Transverse colon (tissue), 4 donors: Measurements from ENCODE around the gene MRPL48.

Source experiments
- CTCF ChIP-seq, 5 experiments: fragments of 200-600 bp in 3 of 5; fragments of 450-650 bp in 2 of 5; sonication (generic) in 3 of 5; IDR thresholded peaks; 1 replicate in 2 of 5; 2 replicates in 3 of 5; pipeline ENCODE4 v1.5.1; 2016 to 2017; ENCODE audit warnings: antibody characterized with exemption in 5 of 5, inconsistent platforms in 3 of 5, mild to moderate bottlenecking in 2 of 5, moderate library complexity in 1 of 5
- POLR2A ChIP-seq: fragments of 450-650 bp; IDR thresholded peaks from one replicate; pipeline ENCODE4 v1.6.1; 2016; ENCODE audit warnings: antibody characterized with exemption, mild to moderate bottlenecking, moderate library complexity
- POLR2AphosphoS5 ChIP-seq, 3 donors: sonication (generic); formaldehyde crosslinking; IDR thresholded peaks; one replicate each; pipeline ENCODE4 v1.6.1; 2016; ENCODE audit warnings: antibody characterized with exemption in 3 of 3

- no peak for TF ChIP-seq CTCF (IDR thresholded peaks at IDR 0.05)
- no peak for TF ChIP-seq POLR2A
- no peak for TF ChIP-seq POLR2AphosphoS5 (IDR thresholded peaks at IDR 0.05)
Observed at GRCh38 chr11:73758451-73758850, 29.2 kb upstream of the MRPL48 start.
